ENCODE data around the gene CHRNG.

The CHRNG gene

GRCh38 chr2:232576995-232577394 lies 37.5 kb downstream of the CHRNG start:
- DNase-seq (ENCODE audit: low read depth in 3 of 3) = no peak

GRCh38 chr2:232577841-232578240 lies 38.3 kb downstream of the CHRNG start:
- no peak for DNase-seq (ENCODE audit: low read depth in 3 of 3)

- DNase-seq (ENCODE audit: low read depth in 3 of 3) = no peak
These were observed 39.1 kb downstream of the CHRNG start for GRCh38 chr2:232578626-232579025.

GRCh38 chr2:232580648-232580981 lies 41.1 kb downstream of the CHRNG start:
- DNase-seq (ENCODE audit: low read depth in 3 of 3) = no peak

GRCh38 chr2:232581725-232582124 lies 42.2 kb downstream of the CHRNG start:
- DNase-seq (ENCODE audit: low read depth in 3 of 3) = no peak

- DNase-seq (ENCODE audit: low read depth in 3 of 3) = no peak
These were observed 44.7 kb downstream of the CHRNG start for GRCh38 chr2:232584238-232584637.

GRCh38 chr2:232586943-232587505 lies 47.5 kb downstream of the CHRNG start:
- no peak for DNase-seq (ENCODE audit: low read depth in 3 of 3)

GRCh38 chr2:232587512-232587911 lies 48.0 kb downstream of the CHRNG start:
- no peak for DNase-seq (ENCODE audit: low read depth in 3 of 3)

- DNase-seq (ENCODE audit: low read depth in 3 of 3) = no peak
These were observed 48.5 kb downstream of the CHRNG start for GRCh38 chr2:232588031-232588430.

GRCh38 chr2:232588680-232589585 lies 49.4 kb downstream of the CHRNG start:
- no peak for DNase-seq (ENCODE audit: low read depth in 3 of 3)

GRCh38 chr2:232592772-232593395 lies 53.4 kb downstream of the CHRNG start:
- DNase-seq (ENCODE audit: low read depth in 3 of 3) = no peak

- no peak for DNase-seq (ENCODE audit: low read depth in 3 of 3)
These were observed 54.5 kb downstream of the CHRNG start for GRCh38 chr2:232593982-232594381.

All from stimulated activated CD4-positive, alpha-beta T cell treated with anti-CD3 and anti-CD28 coated beads, TNF-alpha, amount 100 ng/mL, for 4 hours (primary cell).